ENCODE measurements around the gene TBL1X. TPM values are rescaled to one million over a fixed set of nuclear protein-coding genes. Genes with fewer than 3 reads are reported as not detected.
A peak's percentile ranks its signal among the peaks of the same experiment; 100 is the strongest.

Gene TBL1X
- total and polyA plus RNA-seq, 2 of the 13 experiments (the other 11 are each of a cell fraction or from before 2014, with no cell fraction given): 17.6 to 19.9 TPM

DNA sequence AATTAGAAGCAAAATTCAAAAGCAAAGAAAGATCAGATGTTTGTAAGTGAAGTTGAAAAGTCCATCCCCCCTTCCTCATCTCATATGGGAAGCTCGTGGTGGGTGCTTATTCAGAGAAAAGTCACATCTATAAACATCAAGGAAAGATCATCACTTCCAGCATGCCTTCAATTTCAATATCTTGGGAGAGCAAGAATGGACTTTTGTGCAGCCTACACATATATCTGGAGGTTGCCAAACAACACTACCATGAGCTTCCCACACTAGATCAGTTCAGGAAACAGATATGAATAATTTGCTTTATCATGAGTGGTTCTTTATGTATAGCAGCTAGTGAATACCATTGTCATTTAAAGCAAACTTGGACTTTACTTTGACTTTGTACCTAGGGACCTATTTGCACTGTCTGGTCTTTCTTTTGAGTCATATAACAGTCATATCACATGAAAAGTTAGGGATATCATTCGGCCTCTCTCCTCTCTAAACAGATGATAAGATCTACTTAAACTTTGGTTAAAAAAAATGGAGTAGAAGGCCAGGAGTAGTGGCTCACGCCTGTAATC lies 5.6 kb upstream of the TBL1X start:
- peaks cover 54% of the 10 kb centered on the region for H3K4me1 ChIP-seq (ENCODE audit: insufficient read depth, low read length)
- no peaks in the 10 kb centered on the region for H3K36me3 ChIP-seq (replicated peaks in 1 of 2; ENCODE audit: control insufficient read depth in 1 of 2, insufficient read depth in 2 of 2, low read length in 2 of 2)
- intact Hi-C loops (cut with micrococcal nuclease; ENCODE audit: unreplicated experiment) (no loop called here), in situ Hi-C loops (cut with HindIII; ENCODE audit: extremely low pct_ligation_motif_present, low pct_unique_long_range_greater_than_20kb) (loop anchor here (10.0 kb wide), 1 partner anchor 114 kb away; no protein-coding TSS in a partner anchor)
- FAIRE-seq (peak; percentile 59), DNase-seq (ENCODE audit: low spot score) (peak; percentile 65), ATAC-seq (no peak)
- no peaks in the 10 kb centered on the region for H3K79me2 ChIP-seq (ENCODE audit: insufficient read depth, low read length)
- WGBS (ENCODE audit: low lambda C conversion rate): 0% methylated on average over 3 of the region's 3 CpGs
- H3K9ac ChIP-seq (ENCODE audit: insufficient read depth, low read depth, low read length): no peak overlapping the region
- no peaks in the 10 kb centered on the region for H4K20me1 ChIP-seq (ENCODE audit: insufficient read depth, low read length)
- no peak for TF ChIP-seq ZKSCAN5 (CRISPR knock-in tag; IDR thresholded peaks at IDR 0.05)
- peak; percentile 32; the same call in 1 of the 2 replicates for TF ChIP-seq RARA (CRISPR knock-in tag; IDR thresholded peaks at IDR 0.05)
- TF ChIP-seq SOX13 (IDR thresholded peaks at IDR 0.05): no peak
- peak in 1 of 2 experiments; percentile 29; a peak in 1 of 4 replicates for TF ChIP-seq SOX13 (CRISPR knock-in tag; conservative IDR thresholded peaks at IDR 0.05 in 1 of 2, IDR thresholded peaks at IDR 0.05 in 1 of 2)
- TF ChIP-seq, protein P1, sequence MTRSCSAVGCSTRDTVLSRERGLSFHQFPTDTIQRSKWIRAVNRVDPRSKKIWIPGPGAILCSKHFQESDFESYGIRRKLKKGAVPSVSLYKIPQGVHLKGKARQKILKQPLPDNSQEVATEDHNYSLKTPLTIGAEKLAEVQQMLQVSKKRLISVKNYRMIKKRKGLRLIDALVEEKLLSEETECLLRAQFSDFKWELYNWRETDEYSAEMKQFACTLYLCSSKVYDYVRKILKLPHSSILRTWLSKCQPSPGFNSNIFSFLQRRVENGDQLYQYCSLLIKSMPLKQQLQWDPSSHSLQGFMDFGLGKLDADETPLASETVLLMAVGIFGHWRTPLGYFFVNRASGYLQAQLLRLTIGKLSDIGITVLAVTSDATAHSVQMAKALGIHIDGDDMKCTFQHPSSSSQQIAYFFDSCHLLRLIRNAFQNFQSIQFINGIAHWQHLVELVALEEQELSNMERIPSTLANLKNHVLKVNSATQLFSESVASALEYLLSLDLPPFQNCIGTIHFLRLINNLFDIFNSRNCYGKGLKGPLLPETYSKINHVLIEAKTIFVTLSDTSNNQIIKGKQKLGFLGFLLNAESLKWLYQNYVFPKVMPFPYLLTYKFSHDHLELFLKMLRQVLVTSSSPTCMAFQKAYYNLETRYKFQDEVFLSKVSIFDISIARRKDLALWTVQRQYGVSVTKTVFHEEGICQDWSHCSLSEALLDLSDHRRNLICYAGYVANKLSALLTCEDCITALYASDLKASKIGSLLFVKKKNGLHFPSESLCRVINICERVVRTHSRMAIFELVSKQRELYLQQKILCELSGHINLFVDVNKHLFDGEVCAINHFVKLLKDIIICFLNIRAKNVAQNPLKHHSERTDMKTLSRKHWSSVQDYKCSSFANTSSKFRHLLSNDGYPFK (CRISPR knock-in tag; IDR thresholded peaks at IDR 0.05; ENCODE audit: borderline replicate concordance): no peak
- 0 out of 2 replicates have a peak, but pooled peaks have one; percentile 12 for TF ChIP-seq SAP130 (CRISPR knock-in tag; IDR thresholded peaks at IDR 0.05; ENCODE audit: low read depth)
- TF ChIP-seq PCBP2 (optimal IDR thresholded peaks at IDR 0.05; ENCODE audit: low read depth, low read length, poor library complexity, severe bottlenecking): no peak
- TF ChIP-seq, protein P2, sequence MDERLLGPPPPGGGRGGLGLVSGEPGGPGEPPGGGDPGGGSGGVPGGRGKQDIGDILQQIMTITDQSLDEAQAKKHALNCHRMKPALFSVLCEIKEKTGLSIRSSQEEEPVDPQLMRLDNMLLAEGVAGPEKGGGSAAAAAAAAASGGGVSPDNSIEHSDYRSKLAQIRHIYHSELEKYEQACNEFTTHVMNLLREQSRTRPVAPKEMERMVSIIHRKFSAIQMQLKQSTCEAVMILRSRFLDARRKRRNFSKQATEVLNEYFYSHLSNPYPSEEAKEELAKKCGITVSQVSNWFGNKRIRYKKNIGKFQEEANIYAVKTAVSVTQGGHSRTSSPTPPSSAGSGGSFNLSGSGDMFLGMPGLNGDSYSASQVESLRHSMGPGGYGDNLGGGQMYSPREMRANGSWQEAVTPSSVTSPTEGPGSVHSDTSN (CRISPR knock-in tag; IDR thresholded peaks at IDR 0.05): no peak
- TF ChIP-seq, protein P3, sequence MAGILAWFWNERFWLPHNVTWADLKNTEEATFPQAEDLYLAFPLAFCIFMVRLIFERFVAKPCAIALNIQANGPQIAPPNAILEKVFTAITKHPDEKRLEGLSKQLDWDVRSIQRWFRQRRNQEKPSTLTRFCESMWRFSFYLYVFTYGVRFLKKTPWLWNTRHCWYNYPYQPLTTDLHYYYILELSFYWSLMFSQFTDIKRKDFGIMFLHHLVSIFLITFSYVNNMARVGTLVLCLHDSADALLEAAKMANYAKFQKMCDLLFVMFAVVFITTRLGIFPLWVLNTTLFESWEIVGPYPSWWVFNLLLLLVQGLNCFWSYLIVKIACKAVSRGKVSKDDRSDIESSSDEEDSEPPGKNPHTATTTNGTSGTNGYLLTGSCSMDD (CRISPR knock-in tag; IDR thresholded peaks at IDR 0.05): no peak
- TF ChIP-seq SKI (IDR thresholded peaks at IDR 0.05; ENCODE audit: partially characterized antibody): peak; percentile 86
- TF ChIP-seq TBL1XR1 (IDR thresholded peaks at IDR 0.05; ENCODE audit: borderline replicate concordance, low read length, partially characterized antibody): peak; percentile 19
- TF ChIP-seq MED1 (CRISPR knock-in tag; IDR thresholded peaks at IDR 0.05): no peak
- no peak for TF ChIP-seq SIX1 (CRISPR knock-in tag; IDR thresholded peaks at IDR 0.05; ENCODE audit: borderline replicate concordance)
- TF ChIP-seq PHF5A (CRISPR knock-in tag; IDR thresholded peaks at IDR 0.05; ENCODE audit: low read depth, unreplicated experiment): no peak
- no peak for TF ChIP-seq ZNF614 (CRISPR knock-in tag; IDR thresholded peaks at IDR 0.05; ENCODE audit: borderline replicate concordance)
- TF ChIP-seq SRY (CRISPR knock-in tag; IDR thresholded peaks at IDR 0.05): no peak
- no peak for TF ChIP-seq CBFB (CRISPR knock-in tag; IDR thresholded peaks at IDR 0.05)
- no peak for TF ChIP-seq REPIN1 (CRISPR knock-in tag; IDR thresholded peaks at IDR 0.05; ENCODE audit: borderline replicate concordance, low read depth)
- no peak for TF ChIP-seq ZNF484 (CRISPR knock-in tag; IDR thresholded peaks at IDR 0.05; ENCODE audit: borderline replicate concordance, low read depth)
- no peak for TF ChIP-seq HNRNPH1 (optimal IDR thresholded peaks at IDR 0.05; ENCODE audit: low read depth, low read length)
- TF ChIP-seq ZNF768 (CRISPR knock-in tag; IDR thresholded peaks at IDR 0.05): no peak
- H3K4me3 ChIP-seq (replicated peaks in 1 of 3; ENCODE audit: insufficient read depth in 1 of 3, low read depth in 2 of 3, low read length in 3 of 3): no peak overlapping the region; a peak in 1 of 6 replicates
- H3K27me3 ChIP-seq (ENCODE audit: control insufficient read depth in 1 of 2, insufficient read depth in 2 of 2, low read length in 2 of 2): no peaks in the 10 kb centered on the region
- H3K9me3 ChIP-seq (ENCODE audit: low read length): no peaks in the 10 kb centered on the region
- no peak overlapping the region for H3K27ac ChIP-seq (ENCODE audit: extremely low read length, insufficient read depth, low read length)
- POLR2A ChIA-PET: no interaction called here
- no TSS peak for BruUV-seq (replicated peaks)
- CTCF ChIA-PET (ENCODE audit: low intra/inter-chr PET ratio, low total read pairs): no interaction called here
- H3K4me2 ChIP-seq (ENCODE audit: low read depth, low read length): peak overlapping the region; percentile 42
- H2AFZ ChIP-seq (ENCODE audit: low read length): no peak overlapping the region
